Activated naive CD4-positive, alpha-beta T cell treated with anti-CD3 and anti-CD28 coated beads for 36 hours (primary cell): ENCODE data around the gene DTX1. TPM values are rescaled to one million over a fixed set of nuclear protein-coding genes. Genes with fewer than 3 reads are reported as not detected.
"Not testable (repeated sequence)": the region's sequence is repeated elsewhere in the genome, so short reads cannot be mapped to it uniquely, and the experiment has no call there.

Source experiments
- CTCF ChIA-PET: fragments of 350-600 bp; sonication (Branson Sonifier 250); formaldehyde crosslinking; loops from one replicate; lab custom pipeline; 2021; ENCODE audit warnings: antibody characterized with exemption; lab: Charles Lee
- DNase-seq: peaks from one replicate; pipeline ENCODE4 v3.0.0-alpha.2; 2020
- H3K27ac Mint-ChIP-seq: one replicate; pipeline ENCODE4 v1.8.0; 2021; ENCODE audit warnings: mild to moderate bottlenecking, mixed read lengths
- H3K27me3 Mint-ChIP-seq: one replicate; pipeline ENCODE4 v1.8.0; 2021; ENCODE audit warnings: low read depth, mixed read lengths
- H3K36me3 Mint-ChIP-seq: one replicate; pipeline ENCODE4 v1.8.0; 2021; ENCODE audit warnings: low read depth, mixed read lengths
- H3K4me1 Mint-ChIP-seq: one replicate; pipeline ENCODE4 v1.8.0; 2021; ENCODE audit warnings: low read depth, mixed read lengths
- H3K4me3 Mint-ChIP-seq: one replicate; pipeline ENCODE4 v1.8.0; 2021; ENCODE audit warnings: mild to moderate bottlenecking, moderate library complexity, mixed read lengths
- H3K9me3 Mint-ChIP-seq: one replicate; pipeline ENCODE4 v1.8.0; 2021; ENCODE audit warnings: mixed read lengths
- intact Hi-C: fragments of 100-400 bp; cut with micrococcal nuclease; formaldehyde crosslinking; loops from one replicate; pipeline ENCODE4 v1.15.1; 2023
- total RNA-seq, 2 experiments: library from RNA; stranded (reverse); gene quantifications; one replicate each; pipeline ENCODE4 v1.2.3, GENCODE V29; 2021

DTX1 gene
- total RNA-seq, 2 experiments from 2014 or later = 8.3 to 10.7 TPM

DNA sequence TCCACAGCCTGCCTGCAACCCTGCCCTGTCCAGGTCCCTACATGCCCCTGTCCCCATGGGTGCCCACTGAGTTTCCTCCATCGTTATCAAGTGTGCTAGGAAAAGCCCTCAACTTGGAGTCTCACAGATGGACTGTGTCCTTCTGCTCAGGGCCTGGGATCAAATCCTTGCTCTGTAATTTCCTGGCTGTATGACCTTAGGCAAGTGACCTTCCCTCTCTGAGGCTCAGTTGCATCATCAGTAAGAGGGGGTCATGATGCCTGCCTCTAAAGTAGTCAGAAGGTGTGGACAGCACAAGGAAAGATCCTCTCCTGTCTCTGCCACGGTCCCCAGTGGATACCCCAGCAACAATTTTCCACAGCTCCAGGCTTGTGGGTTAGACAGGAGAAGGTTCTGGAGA lies 56.9 kb downstream of the DTX1 start:
- no peak for DNase-seq
- H3K27ac Mint-ChIP-seq = no peak overlapping the region
- H3K4me1 Mint-ChIP-seq = peaks cover 6% of the 10 kb centered on the region
- no peaks in the 10 kb centered on the region for H3K9me3 Mint-ChIP-seq
- H3K4me3 Mint-ChIP-seq = no peak overlapping the region
- H3K27me3 Mint-ChIP-seq = no peaks in the 10 kb centered on the region
- CTCF ChIA-PET = no interaction called here
- intact Hi-C loops = no loop called here
- H3K36me3 Mint-ChIP-seq = no peaks in the 10 kb centered on the region

DNA sequence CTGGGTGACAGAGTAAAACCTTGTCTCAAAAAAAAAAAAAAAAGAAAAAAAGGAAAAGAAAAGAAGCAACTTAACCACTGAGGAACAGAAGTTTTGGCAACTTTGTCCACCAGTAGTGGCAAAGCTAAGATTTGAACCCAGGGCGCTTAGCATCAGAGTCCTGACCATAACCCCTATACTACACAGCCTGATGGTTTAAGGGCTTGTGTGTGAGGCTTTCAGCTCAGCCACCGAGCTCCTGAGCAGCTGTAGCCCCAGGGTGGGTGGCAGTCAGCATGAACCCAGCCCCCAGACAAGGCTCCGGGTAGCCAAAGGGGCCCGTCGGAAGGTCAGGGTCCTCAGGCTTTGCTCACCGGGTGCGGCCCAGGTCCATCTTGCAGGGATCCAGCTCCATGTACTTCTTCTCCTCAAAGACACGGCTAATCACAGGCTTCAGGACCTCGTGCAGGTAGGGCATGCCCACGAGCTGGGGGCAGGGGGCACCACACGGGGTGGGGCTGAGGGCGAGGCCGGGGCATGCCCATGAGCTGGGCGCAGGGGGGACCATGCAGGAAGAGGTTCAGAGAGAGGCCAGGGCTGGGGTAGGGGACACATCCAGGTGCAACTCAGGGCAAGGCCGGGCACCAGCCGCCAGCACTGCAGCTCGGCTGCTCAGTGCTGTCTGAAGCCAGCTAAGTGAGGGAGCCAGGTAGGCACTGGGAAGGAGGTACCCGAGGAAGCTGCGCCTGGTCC lies 58.1 kb downstream of the DTX1 start:
- DNase-seq = no peak
- Mint-ChIP-seq H3K27me3 (no peaks in the 10 kb centered on the region), H3K27ac (no peak overlapping the region), H3K36me3 (no peaks in the 10 kb centered on the region), H3K9me3 (no peaks in the 10 kb centered on the region), H3K4me1 (peaks cover 6% of the 10 kb centered on the region), H3K4me3 (no peak overlapping the region)
- CTCF ChIA-PET = interaction anchor here (1.0 kb wide), 1 partner anchor 121 kb away, joined by 4 read pairs; no protein-coding TSS in a partner anchor
- intact Hi-C loops = no loop called here

DNA sequence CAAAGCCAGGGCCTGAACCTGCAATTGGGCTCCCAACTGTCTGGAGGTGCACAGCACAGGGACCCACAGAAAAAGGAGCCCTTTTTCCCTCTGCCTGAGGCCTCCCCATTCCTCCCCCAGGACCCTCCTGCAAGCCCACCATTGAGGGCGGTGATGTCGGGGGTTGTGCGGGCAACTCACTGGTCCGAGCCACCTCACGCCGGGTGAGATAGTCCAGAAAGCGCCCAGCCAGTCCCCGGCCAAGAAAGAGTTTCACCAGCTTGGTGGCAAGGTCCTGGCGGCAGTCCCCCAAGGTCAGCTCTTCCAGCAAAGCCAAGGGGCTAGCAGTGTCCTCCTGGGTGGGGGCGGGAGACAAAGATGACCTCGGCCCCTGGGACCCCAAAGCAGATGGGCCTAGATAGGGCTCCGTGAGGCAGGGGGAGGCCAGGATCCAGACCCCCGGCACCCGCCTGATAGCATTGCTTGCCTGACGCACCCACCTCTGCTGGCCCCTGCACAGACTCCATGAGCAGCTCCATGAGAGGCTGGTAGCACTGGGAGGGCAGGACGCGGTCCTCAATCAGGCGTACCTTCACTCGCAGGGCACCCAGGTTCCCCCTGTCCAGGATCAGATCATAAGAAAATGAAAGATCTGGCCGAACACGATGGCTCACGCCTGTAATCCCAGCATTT lies 59.1 kb downstream of the DTX1 start:
- intact Hi-C loops = no loop called here
- no peaks in the 10 kb centered on the region for H3K36me3 Mint-ChIP-seq
- no peaks in the 10 kb centered on the region for H3K4me1 Mint-ChIP-seq
- no peaks in the 10 kb centered on the region for H3K27me3 Mint-ChIP-seq
- DNase-seq = no peak
- H3K27ac Mint-ChIP-seq = no peak overlapping the region
- CTCF ChIA-PET = no interaction called here
- H3K9me3 Mint-ChIP-seq = no peaks in the 10 kb centered on the region
- no peak overlapping the region for H3K4me3 Mint-ChIP-seq

DNA sequence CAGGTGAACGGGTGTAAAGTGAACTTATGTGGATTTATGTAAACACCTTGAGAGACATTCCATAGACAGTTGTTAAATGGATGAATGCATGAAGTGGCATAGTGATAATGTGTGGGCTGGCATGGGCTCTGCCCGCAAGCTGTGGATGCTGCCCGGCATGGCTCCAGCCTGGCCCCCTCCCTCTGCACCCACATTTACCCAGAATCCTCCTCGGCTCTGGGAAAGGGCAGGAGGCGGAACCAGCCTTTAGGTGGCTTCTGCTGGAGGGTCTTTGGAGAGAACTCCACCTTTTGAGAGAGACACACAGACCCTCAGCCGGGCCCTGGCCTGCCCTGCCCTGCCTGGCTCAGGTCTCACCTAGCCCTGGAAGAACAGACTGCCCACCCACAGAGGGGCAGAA lies 60.3 kb downstream of the DTX1 start:
- Mint-ChIP-seq H3K36me3 (no peaks in the 10 kb centered on the region), H3K4me1 (no peaks in the 10 kb centered on the region), H3K9me3 (no peaks in the 10 kb centered on the region), H3K4me3 (no peak overlapping the region), H3K27ac (no peak overlapping the region), H3K27me3 (no peaks in the 10 kb centered on the region)
- CTCF ChIA-PET = no interaction called here
- intact Hi-C loops = no loop called here
- DNase-seq = no peak

DNA sequence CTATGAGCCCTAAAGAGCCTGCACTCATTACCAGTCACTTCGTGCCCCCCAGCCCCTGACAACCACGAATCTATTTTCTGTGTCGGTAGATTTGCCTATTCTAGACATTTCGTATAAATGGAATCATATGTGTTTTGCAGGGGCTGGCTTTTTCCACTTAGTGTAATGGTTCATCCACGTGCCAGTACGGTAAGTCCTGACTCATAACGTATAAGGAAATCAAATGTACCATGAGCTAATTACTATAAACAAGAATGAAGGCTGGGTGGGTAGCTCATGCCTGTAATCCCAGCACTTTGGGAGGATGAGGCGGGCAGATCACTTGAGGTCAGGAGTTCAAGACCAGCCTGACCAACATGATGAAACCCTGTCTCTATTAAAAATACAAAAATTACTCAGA lies 61.2 kb downstream of the DTX1 start:
- intact Hi-C loops, DNase-seq, H3K36me3 Mint-ChIP-seq, H3K4me1 Mint-ChIP-seq, CTCF ChIA-PET, H3K9me3 Mint-ChIP-seq, H3K27ac Mint-ChIP-seq, H3K4me3 Mint-ChIP-seq, H3K27me3 Mint-ChIP-seq: not testable (repeated sequence)

DNA sequence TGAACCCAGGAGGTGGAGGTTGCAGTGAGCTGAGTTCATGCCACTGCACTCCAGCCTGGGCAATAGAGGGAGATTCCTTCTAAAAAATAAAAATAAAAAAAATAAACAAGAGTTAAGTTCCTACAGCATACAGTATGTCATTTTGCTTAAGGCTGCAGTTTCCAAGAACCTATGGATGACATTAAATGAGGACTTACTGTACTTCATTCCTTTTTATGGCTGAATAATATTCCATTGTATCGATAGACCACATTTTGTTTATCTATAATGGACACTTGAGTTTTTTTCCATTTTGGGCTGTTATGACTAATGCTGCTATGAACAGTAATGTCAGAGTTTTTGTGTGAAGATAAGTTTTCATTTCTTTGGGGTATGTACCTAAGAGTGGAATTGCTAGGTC lies 61.6 kb downstream of the DTX1 start:
- H3K9me3 Mint-ChIP-seq = peaks cover 2% of the 10 kb centered on the region
- CTCF ChIA-PET = no interaction called here
- intact Hi-C loops = no loop called here
- H3K27ac Mint-ChIP-seq = no peak overlapping the region
- no peak overlapping the region for H3K4me3 Mint-ChIP-seq
- H3K4me1 Mint-ChIP-seq = no peaks in the 10 kb centered on the region
- no peaks in the 10 kb centered on the region for H3K27me3 Mint-ChIP-seq
- no peaks in the 10 kb centered on the region for H3K36me3 Mint-ChIP-seq
- no peak for DNase-seq

DNA sequence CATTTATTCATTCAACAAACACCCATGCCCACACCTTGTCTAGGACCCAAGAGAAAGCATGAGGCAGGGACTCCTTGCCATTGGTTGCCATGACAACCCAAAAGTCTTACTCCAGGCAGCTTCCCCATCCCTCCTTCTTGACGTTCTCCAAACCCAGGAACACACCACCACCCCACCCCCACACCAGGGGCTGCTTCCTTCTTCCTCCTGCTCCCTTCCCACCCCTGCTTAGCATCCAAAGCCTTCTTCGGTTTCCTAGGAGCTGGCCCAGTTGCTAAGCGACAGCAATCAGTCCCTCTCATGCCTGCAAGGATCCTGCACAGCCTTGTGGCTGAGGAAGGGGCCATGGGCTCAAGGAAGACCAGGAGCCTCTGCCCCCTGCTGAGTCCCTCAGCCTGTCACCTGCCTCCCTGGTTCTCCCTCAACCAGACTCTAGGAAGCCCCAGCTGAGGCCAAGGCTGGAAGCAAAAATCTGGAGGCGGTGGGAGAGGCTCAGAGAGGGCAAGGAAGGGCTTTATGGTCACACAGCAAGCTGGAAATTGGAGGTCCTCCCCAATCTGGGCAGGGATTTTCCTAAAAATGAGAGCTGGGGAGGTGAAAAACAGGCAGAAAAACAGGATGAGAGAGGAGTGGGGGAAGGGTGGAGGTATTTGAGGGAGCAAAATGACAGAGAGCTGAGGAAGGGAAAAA lies 63.6 kb downstream of the DTX1 start:
- DNase-seq = no peak
- H3K4me1 Mint-ChIP-seq = no peaks in the 10 kb centered on the region
- CTCF ChIA-PET = interaction anchor here (1.1 to 2.3 kb wide), 3 partner anchors 22 to 72 kb away, joined by 3 to 6 read pairs (median 6); no protein-coding TSS in a partner anchor
- no peak overlapping the region for H3K4me3 Mint-ChIP-seq
- H3K36me3 Mint-ChIP-seq = no peaks in the 10 kb centered on the region
- no peak overlapping the region for H3K27ac Mint-ChIP-seq
- H3K9me3 Mint-ChIP-seq = peaks cover 5% of the 10 kb centered on the region
- no peaks in the 10 kb centered on the region for H3K27me3 Mint-ChIP-seq
- intact Hi-C loops = no loop called here

DNA sequence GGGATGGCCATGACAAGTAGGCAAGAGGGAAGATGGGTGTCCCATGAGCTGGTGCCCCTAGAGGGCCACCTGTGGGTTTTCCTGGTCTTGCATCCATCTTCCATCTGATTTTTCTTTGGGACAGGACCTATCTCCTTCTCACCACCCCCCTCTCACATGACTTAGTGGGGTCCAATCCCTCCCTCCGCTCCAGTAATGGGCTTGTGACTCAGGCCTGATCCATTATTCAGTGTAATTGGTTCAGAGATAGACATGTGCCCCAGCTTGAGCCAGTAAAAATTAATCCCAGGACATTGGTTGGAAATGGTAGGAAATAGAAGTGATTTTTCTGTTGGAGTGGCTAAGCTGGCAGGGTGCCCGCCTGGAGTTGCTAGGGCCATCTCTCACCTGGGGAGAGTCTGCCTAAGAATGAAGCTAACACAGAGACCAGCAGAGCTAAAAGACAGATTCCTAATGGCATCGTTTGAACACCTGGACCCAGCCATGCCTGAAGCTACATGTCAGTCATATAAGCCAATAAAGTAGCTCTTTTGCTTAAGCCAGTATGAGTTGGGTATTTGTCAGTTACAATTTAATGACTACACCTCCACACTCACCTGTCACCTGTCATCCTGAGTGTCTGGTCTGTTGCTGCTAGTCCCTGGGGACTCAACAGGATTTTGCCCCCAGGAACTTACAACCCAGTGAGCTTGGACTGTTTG lies 64.3 kb downstream of the DTX1 start:
- no peaks in the 10 kb centered on the region for H3K4me1 Mint-ChIP-seq
- no peak overlapping the region for H3K4me3 Mint-ChIP-seq
- intact Hi-C loops = no loop called here
- no peak for DNase-seq
- peaks cover 5% of the 10 kb centered on the region for H3K9me3 Mint-ChIP-seq
- no peak overlapping the region for H3K27ac Mint-ChIP-seq
- H3K27me3 Mint-ChIP-seq = no peaks in the 10 kb centered on the region
- CTCF ChIA-PET = interaction anchor here (1.1 to 2.3 kb wide), 3 partner anchors 22 to 73 kb away, joined by 3 to 6 read pairs (median 6); no protein-coding TSS in a partner anchor
- H3K36me3 Mint-ChIP-seq = no peaks in the 10 kb centered on the region

DNA sequence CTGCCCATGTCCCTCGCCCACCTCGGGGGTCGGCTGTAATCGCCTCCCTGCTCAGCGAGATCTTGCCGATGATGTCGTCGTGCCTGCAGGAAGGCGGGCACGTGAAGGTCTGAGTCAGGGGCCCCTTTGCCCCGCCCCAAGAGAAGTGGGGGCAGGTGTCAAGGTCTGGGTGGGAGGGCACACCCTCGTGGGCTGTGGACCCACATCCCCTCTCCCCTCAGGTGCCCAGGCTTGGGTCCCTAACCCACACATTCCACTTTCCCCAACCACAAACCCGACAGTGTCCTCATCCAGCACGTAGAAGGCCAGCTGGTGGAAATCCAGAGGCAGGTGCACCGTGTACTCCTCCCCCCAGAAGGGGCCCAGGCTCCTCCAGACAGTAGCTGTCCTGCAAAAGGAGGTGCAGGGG lies 71.3 kb downstream of the DTX1 start:
- CTCF ChIA-PET = interaction anchor here (0.6 to 1.2 kb wide), 2 partner anchors 25 to 96 kb away, joined by 3 to 4 read pairs; no protein-coding TSS in a partner anchor
- Mint-ChIP-seq H3K27ac (no peak overlapping the region), H3K9me3 (peaks cover 5% of the 10 kb centered on the region), H3K36me3 (no peaks in the 10 kb centered on the region), H3K27me3 (no peaks in the 10 kb centered on the region), H3K4me1 (peaks cover 4% of the 10 kb centered on the region), H3K4me3 (no peak overlapping the region)
- DNase-seq = no peak
- intact Hi-C loops = no loop called here

DNA sequence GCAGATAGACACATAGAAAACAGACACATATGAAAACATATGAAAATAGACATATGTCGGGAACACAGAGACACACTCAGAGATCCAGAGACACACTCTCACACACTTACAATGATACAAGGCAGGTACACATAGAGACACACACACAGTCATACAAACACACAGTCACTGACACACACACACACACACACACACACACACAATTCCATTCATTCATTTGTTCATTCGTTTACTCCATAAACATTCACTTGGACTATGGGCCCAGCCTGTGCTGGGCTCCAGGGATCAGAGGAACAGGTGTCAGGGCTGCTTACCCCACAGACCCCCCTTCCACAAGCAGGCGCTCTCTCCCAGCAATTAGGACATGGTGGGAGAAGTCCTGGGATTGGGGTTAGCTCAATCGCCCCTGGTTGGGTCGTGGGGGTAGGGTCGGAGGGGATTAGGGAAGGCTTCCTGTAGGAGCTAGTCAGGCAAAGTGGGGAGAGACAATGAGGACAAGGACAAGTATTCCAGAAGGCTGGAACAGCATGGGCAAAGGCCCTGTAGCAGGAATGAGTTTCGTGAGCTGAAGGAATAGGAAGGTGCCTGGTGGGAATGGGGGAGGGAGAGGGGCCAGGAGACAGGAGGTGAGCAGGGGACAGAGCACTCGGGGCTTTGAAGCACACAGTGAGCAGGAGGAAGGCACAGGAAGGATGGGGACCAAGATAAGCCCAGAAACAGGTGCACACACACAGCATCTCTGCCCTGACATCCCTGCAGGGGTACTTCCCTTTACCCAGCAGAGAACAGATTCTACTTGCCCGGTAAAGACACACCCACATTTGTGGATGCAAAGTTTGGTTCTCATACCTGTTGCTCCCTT lies 72.5 kb downstream of the DTX1 start:
- Mint-ChIP-seq H3K27ac (no peak overlapping the region), H3K9me3 (no peaks in the 10 kb centered on the region), H3K4me3 (no peak overlapping the region), H3K36me3 (no peaks in the 10 kb centered on the region), H3K27me3 (no peaks in the 10 kb centered on the region), H3K4me1 (peaks cover 4% of the 10 kb centered on the region)
- CTCF ChIA-PET = no interaction called here
- DNase-seq = no peak
- intact Hi-C loops = no loop called here

DNA sequence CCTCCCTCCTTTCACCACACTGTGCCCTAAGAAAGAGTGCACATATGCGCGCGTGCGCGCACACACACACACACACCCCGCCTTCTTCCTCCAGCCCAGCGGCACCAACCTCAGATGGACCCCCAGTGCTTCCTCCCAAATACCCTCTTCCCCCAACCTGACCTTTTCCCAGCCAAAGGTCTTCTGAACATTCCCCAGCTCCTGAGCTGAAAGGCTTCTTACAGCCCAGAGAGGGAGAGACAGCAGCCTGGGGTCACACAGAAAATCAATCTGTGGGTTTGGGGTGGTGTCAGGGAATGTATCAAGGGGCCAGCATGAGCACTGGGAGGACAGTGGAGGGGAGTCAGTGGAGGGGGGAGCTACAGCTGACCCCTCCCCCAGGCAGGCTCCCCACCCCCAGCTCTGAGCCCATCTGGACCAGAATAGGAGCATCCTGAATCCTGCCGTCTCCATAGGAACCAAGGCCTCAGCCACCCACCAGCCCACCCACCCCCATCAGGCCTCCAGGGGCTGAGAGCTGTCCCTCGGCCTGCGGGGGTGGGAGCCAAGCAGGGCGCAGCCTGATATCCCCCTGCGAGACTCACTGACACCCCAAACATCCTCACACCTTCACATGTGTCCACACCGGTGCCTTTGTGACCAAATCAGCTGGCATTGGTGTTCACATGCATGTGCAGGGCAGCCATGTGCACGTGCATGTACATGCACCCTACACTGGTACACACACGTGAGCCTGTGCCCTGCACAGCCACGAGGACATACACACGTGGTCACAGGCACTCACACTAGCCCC lies 73.3 kb downstream of the DTX1 start:
- CTCF ChIA-PET = interaction anchor here (0.9 to 2.3 kb wide), 3 partner anchors 10 to 634 kb away, joined by 4 to 9 read pairs (median 7); no protein-coding TSS in a partner anchor
- intact Hi-C loops = no loop called here
- Mint-ChIP-seq H3K4me1 (peaks cover 6% of the 10 kb centered on the region), H3K27me3 (no peaks in the 10 kb centered on the region), H3K9me3 (no peaks in the 10 kb centered on the region), H3K27ac (no peak overlapping the region), H3K4me3 (no peak overlapping the region), H3K36me3 (no peaks in the 10 kb centered on the region)
- DNase-seq = no peak
